HG03280 (cell line): ENCODE data around the gene CFAP53.
"Not testable (repeated sequence)": the region's sequence is repeated elsewhere in the genome, so short reads cannot be mapped to it uniquely, and the experiment has no call there.

Experiments
- ATAC-seq: cut with Tn5 transposase; IDR thresholded peaks from one replicate; pipeline ENCODE4 v1.9.1; 2021; ENCODE audit warnings: mild to moderate bottlenecking, moderate library complexity; ENCODE audit not compliant: unreplicated experiment

The CFAP53 gene

GRCh38 chr18:50288348-50289107 is 22.2 kb upstream of the CFAP53 start:
- not testable (repeated sequence) for ATAC-seq

GRCh38 chr18:50287441-50288347 is 21.4 kb upstream of the CFAP53 start, which contains the start of gene CXXC1:
CXXC1 (minus strand) TSS chr18:50287692; CDS start chr18:50287589, 103 bp downstream.
- ATAC-seq = peak; percentile 88

GRCh38 chr18:50287028-50287440 is 20.7 kb upstream of the CFAP53 start:
- no peak for ATAC-seq

- no peak for ATAC-seq
These were observed 20.2 kb upstream of the CFAP53 start for GRCh38 chr18:50286391-50287027.

- ATAC-seq = no peak
These were observed 19.5 kb upstream of the CFAP53 start for GRCh38 chr18:50285631-50286321.

GRCh38 chr18:50285071-50285470 is 18.8 kb upstream of the CFAP53 start:
- ATAC-seq = no peak

- ATAC-seq = no peak
These were observed 18.1 kb upstream of the CFAP53 start for GRCh38 chr18:50284255-50284885.

- ATAC-seq = no peak
These were observed 17.3 kb upstream of the CFAP53 start for GRCh38 chr18:50283469-50284209.

GRCh38 chr18:50282521-50283335 is 16.4 kb upstream of the CFAP53 start:
- no peak for ATAC-seq

GRCh38 chr18:50281972-50282520 is 15.8 kb upstream of the CFAP53 start:
- ATAC-seq = peak; percentile 3

GRCh38 chr18:50281295-50281971 is 15.1 kb upstream of the CFAP53 start, which contains the start of gene MBD1:
MBD1 (minus strand) TSS chr18:50281523; CDS start chr18:50279992, 1,531 bp downstream.
- peak; percentile 86 for ATAC-seq

GRCh38 chr18:50280707-50281294 is 14.5 kb upstream of the CFAP53 start:
- no peak for ATAC-seq

GRCh38 chr18:50279752-50280151 is 13.5 kb upstream of the CFAP53 start:
- no peak for ATAC-seq

GRCh38 chr18:50277942-50278341 is 11.6 kb upstream of the CFAP53 start:
- no peak for ATAC-seq

GRCh38 chr18:50276452-50276851 is 10.2 kb upstream of the CFAP53 start:
- no peak for ATAC-seq

- no peak for ATAC-seq
These were observed 9.3 kb upstream of the CFAP53 start for GRCh38 chr18:50275503-50276036.

GRCh38 chr18:50274941-50275340 is 8.6 kb upstream of the CFAP53 start:
- ATAC-seq = no peak
